Right atrium auricular region (tissue), 2 donors: ENCODE measurements around the gene ACOXL. TPM values are rescaled to one million over a fixed set of nuclear protein-coding genes. Genes with fewer than 3 reads are reported as not detected.

Experiments
- DNase-seq: peaks from one replicate; pipeline ENCODE4 v3.0.0-alpha.2; 2019; ENCODE audit warnings: low spot score
- H3K27ac ChIP-seq, 2 donors: fragments of 200-600 bp; sonication (generic); 1 replicate in 1 of 2; 2 replicates in 1 of 2; pipeline ENCODE4 v1.5.1; 2016 to 2019
- H3K27me3 ChIP-seq, 2 donors: fragments of 200-600 bp; sonication (generic); one replicate each; pipeline versions ENCODE4 v1.5.1 to v1.6.0; 2017 to 2019
- H3K36me3 ChIP-seq: fragments of 200-600 bp; sonication (generic); one replicate; pipeline ENCODE4 v1.5.1; 2016
- H3K4me1 ChIP-seq, 2 donors: fragments of 200-600 bp; sonication (generic); one replicate each; pipeline versions ENCODE4 v1.5.1 to v1.6.0; 2017 to 2019
- H3K4me3 ChIP-seq, 2 donors: fragments of 200-600 bp; sonication (generic); 1 replicate in 1 of 2; 2 replicates in 1 of 2; pipeline ENCODE4 v1.5.1; 2017 to 2019; ENCODE audit warnings: mild to moderate bottlenecking in 1 of 2, moderate library complexity in 1 of 2
- H3K9me3 ChIP-seq, 2 donors: fragments of 200-600 bp; sonication (generic); one replicate each; pipeline ENCODE4 v1.5.1; 2019
- total RNA-seq, 2 donors: library from RNA; depleted of rRNA; stranded (reverse); fragments of >200 nt; gene quantifications; one replicate each; pipeline ENCODE4 v1.1.0, GENCODE V29; 2016
- TF ChIP-seq, protein P1 (sequence below), 2 donors: fragments of 200-600 bp; sonication (generic); IDR thresholded peaks; one replicate each; pipeline ENCODE4 v1.5.1; 2019; ENCODE audit warnings: antibody characterized with exemption in 2 of 2

The ACOXL gene
- total RNA-seq, 2 donors from 2014 or later = 0.33 to 0.55 TPM

DNA sequence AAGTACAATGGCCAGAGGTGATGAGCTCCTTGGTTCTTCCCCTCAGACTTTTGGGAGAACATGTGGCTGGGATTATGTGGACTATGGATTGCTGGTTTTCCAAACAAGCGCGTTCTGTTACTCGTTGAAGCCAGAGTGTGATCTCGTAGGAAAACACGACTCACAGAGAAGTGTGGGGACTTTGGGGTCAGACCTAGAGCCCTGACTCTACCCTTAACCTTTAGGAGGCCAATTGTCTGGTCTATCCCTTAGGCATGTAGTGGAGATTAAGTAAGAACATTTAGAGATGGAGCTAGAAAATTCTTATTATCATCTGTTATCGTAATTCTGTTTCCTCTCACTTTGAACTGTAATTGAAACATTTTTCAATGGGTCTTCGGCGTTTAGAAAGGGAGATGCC, 424.2 kb downstream of the ACOXL start:
- Histone ChIP-seq H3K4me1 (peaks cover 0 to 28% of the 10 kb centered on the region in 2 donors), H3K27ac (no peak overlapping the region), H3K4me3 (no peak overlapping the region), H3K9me3 (no peaks in the 10 kb centered on the region), H3K27me3 (no peaks in the 10 kb centered on the region), H3K36me3 (peaks cover 9% of the 10 kb centered on the region)
- TF ChIP-seq, protein P1, sequence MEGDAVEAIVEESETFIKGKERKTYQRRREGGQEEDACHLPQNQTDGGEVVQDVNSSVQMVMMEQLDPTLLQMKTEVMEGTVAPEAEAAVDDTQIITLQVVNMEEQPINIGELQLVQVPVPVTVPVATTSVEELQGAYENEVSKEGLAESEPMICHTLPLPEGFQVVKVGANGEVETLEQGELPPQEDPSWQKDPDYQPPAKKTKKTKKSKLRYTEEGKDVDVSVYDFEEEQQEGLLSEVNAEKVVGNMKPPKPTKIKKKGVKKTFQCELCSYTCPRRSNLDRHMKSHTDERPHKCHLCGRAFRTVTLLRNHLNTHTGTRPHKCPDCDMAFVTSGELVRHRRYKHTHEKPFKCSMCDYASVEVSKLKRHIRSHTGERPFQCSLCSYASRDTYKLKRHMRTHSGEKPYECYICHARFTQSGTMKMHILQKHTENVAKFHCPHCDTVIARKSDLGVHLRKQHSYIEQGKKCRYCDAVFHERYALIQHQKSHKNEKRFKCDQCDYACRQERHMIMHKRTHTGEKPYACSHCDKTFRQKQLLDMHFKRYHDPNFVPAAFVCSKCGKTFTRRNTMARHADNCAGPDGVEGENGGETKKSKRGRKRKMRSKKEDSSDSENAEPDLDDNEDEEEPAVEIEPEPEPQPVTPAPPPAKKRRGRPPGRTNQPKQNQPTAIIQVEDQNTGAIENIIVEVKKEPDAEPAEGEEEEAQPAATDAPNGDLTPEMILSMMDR (IDR thresholded peaks at IDR 0.05) = no peak
- no peak for DNase-seq

DNA sequence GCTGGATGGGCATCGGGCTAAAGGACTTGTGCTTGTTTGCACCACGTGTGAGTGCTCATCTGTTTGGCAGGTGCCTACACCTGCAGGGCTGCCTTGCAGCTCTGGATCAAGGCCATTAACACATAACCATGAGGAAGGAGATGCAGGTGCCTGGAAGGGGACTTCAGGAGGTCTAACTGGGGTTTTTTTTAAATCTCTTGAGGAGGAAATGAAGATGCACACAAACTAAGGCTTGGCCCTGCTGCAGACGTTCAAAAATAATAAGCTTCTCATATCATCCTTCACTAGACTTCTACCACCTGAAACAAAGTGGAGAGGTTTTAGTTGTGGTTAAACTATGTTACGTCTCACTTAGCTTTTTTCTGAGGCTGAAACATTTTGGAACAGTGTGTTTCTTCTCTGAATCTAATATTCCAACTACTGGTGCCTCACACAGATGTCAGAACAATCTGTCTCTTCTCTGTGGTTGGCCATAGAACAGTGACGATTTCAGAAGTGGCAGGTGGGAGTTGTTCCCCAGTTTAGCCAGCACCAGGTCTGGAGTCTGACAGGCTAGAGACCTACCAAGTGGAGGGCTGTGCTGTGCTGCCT, 424.8 kb downstream of the ACOXL start:
- peaks cover 0 to 34% of the 10 kb centered on the region in 2 donors for H3K4me1 ChIP-seq
- H3K36me3 ChIP-seq = peaks cover 9% of the 10 kb centered on the region
- H3K4me3 ChIP-seq = no peak overlapping the region
- TF ChIP-seq, protein P1 (IDR thresholded peaks at IDR 0.05) = no peak
- H3K9me3 ChIP-seq = no peaks in the 10 kb centered on the region
- no peak overlapping the region for H3K27ac ChIP-seq
- H3K27me3 ChIP-seq = no peaks in the 10 kb centered on the region
- DNase-seq = no peak

DNA sequence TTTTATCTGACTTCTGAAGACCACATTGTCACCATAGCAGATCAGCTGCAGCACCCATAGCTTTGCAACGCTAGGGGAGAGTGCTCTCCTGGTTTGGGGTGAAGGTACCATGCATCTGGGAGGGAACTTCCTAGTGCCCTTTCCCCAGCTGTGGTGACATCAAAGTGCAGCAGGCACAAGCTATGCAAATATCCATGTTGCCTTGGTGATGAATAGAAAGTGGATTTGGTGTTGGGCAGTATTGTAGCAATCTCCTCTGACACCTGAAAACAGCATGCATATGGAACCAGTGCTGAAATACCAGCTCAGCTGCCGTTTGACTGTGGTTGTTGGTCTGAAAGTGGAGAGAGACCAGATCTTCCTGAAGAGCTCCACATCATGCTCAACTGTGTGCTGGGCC, 425.4 kb downstream of the ACOXL start:
- TF ChIP-seq, protein P1 (IDR thresholded peaks at IDR 0.05) = no peak

DNA sequence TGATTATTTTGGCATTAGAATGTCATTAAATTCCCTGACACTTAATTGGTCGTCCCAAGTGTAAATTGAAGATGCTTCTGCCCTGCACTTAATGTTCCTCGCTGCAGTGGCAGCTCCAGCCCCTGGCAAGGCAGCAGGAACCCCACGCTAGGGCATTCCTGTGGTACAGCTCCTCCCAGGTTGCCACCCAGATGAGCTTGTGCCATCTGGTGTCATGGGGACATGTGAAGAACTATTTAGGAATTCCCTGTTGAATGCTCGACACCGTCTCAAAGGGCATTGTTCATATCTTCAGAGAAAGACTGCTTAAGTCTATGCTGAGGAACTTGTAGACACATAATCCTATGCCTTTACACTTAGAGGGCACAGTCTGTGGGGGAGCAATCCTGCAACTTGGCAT, 427.3 kb downstream of the ACOXL start:
- TF ChIP-seq, protein P1 (IDR thresholded peaks at IDR 0.05) = no peak
- Histone ChIP-seq H3K9me3 (no peaks in the 10 kb centered on the region), H3K4me1 (peaks cover 0 to 42% of the 10 kb centered on the region in 2 donors), H3K27ac (no peak overlapping the region), H3K27me3 (no peaks in the 10 kb centered on the region), H3K36me3 (no peaks in the 10 kb centered on the region), H3K4me3 (no peak overlapping the region)
- no peak for DNase-seq

More for the DNA sequence above, 425.4 kb downstream of the ACOXL start:
- H3K4me3 ChIP-seq = no peak overlapping the region
- peaks cover 9% of the 10 kb centered on the region for H3K36me3 ChIP-seq
- H3K27ac ChIP-seq = no peak overlapping the region
- H3K4me1 ChIP-seq = peaks cover 0 to 40% of the 10 kb centered on the region in 2 donors
- H3K27me3 ChIP-seq = no peaks in the 10 kb centered on the region
- DNase-seq = no peak
- H3K9me3 ChIP-seq = no peaks in the 10 kb centered on the region

DNA sequence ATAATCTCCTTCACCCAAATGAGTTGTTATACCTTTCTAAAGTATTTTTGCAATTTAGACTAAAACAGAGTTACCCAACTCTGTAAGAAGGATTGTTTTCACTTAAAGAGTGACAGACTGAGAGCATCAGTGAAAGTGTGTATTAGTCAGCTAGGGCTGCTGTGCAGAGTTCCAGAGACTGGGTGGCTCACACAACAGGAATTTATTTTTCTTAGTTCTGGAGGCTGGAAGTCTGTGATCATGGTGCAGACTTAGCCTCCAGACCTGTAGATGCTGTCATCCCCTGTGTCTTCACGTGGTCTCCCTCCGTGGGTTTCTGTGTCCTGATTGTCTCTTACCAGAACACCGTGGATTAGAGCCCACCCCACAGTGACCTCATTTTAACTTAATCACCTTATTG, 428.4 kb downstream of the ACOXL start:
- DNase-seq = no peak
- Histone ChIP-seq H3K27ac (no peak overlapping the region), H3K9me3 (no peaks in the 10 kb centered on the region), H3K4me3 (no peak overlapping the region), H3K27me3 (no peaks in the 10 kb centered on the region), H3K4me1 (peaks cover 0 to 42% of the 10 kb centered on the region in 2 donors), H3K36me3 (no peaks in the 10 kb centered on the region)
- TF ChIP-seq, protein P1 (IDR thresholded peaks at IDR 0.05) = no peak

DNA sequence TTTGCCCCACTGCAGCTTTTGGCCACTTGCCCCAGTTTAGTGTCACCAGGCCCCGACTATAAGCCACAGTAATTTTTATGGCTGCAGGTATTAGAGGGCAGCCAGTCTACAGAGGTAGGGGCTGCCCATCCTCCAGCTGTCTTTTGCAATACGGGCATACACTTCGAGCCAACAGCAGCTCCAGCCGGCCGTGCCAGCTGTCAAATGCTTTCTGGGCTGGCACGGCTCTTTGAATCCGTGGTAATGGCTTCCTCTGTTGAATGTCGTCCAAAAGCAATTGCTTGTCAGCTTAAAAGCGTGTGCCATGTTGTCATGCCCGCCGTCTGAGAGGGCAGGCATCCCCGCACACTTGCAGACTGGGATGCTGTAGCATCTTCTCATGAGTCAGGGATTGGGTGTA, 429.6 kb downstream of the ACOXL start:
- H3K4me1 ChIP-seq = peaks cover 0 to 42% of the 10 kb centered on the region in 2 donors
- no peaks in the 10 kb centered on the region for H3K27me3 ChIP-seq
- no peaks in the 10 kb centered on the region for H3K9me3 ChIP-seq
- H3K27ac ChIP-seq = no peak overlapping the region
- TF ChIP-seq, protein P1 (IDR thresholded peaks at IDR 0.05) = no peak
- DNase-seq = no peak
- peaks cover 4% of the 10 kb centered on the region for H3K36me3 ChIP-seq
- no peak overlapping the region for H3K4me3 ChIP-seq
